ENCODE measurements around the gene FAM193B. TPM values are rescaled to one million over a fixed set of nuclear protein-coding genes. Genes with fewer than 3 reads are reported as not detected.

Gene FAM193B
- total and polyA plus RNA-seq, 2 of the 13 experiments (the other 11 are each of a cell fraction or from before 2014, with no cell fraction given) = 21.2 to 40.9 TPM

DNA sequence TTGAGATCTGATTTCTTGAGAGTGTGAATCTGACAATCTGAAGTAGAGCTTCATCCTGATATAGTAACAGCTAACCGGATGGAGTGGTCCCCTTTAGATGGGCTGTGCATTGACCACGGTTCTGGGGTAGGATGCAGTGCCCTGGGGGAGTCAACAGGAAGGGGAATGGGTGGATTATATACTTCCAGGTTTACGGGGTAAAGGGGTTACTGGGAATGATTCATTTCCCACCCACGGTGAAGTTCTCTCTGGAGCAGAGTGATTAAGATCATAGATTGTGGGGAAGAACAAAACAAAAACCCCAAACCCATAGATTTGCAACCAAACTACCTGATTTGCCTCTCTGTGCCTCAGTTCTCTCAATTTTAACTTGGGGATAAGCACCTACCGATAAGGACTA lies 44.1 kb upstream of the FAM193B start:
- intact Hi-C loops (cut with micrococcal nuclease; ENCODE audit: unreplicated experiment) (no loop called here), in situ Hi-C loops (cut with HindIII; ENCODE audit: extremely low pct_ligation_motif_present, low pct_unique_long_range_greater_than_20kb) (no loop called here)
- no peaks in the 10 kb centered on the region for H3K9me3 ChIP-seq (ENCODE audit: low read length)
- no peak for DNase-seq (ENCODE audit: low spot score)
- BruUV-seq (replicated peaks) = no TSS peak
- H3K27ac ChIP-seq (ENCODE audit: extremely low read length, insufficient read depth, low read length) = no peak overlapping the region
- TF ChIP-seq FOXM1 (CRISPR knock-in tag; IDR thresholded peaks at IDR 0.05) (no peak), POLR2G (IDR thresholded peaks at IDR 0.05; ENCODE audit: low read depth, low read length) (peak; percentile 35; the same call in 1 of the 2 replicates), SRSF1 (optimal IDR thresholded peaks at IDR 0.05; ENCODE audit: low read depth, low read length) (no peak)
- no peak overlapping the region for H3K4me3 ChIP-seq (replicated peaks in 1 of 3; ENCODE audit: insufficient read depth in 1 of 3, low read depth in 2 of 3, low read length in 3 of 3)
- FAIRE-seq = no peak
- H3K4me1 ChIP-seq (ENCODE audit: insufficient read depth, low read length) = peaks cover 34% of the 10 kb centered on the region
- peaks cover 21 to 32% of the 10 kb centered on the region in 2 experiments for H3K36me3 ChIP-seq (replicated peaks in 1 of 2; ENCODE audit: control insufficient read depth in 1 of 2, insufficient read depth in 2 of 2, low read length in 2 of 2)
- no peak for ATAC-seq
- 39% methylated on average over 5 of the region's 5 CpGs for WGBS (ENCODE audit: low lambda C conversion rate)
- no peak overlapping the region for H3K9ac ChIP-seq (ENCODE audit: insufficient read depth, low read depth, low read length)
- no peaks in the 10 kb centered on the region for H3K27me3 ChIP-seq (ENCODE audit: control insufficient read depth in 1 of 2, insufficient read depth in 2 of 2, low read length in 2 of 2)
- H2AFZ ChIP-seq (ENCODE audit: low read length) = no peak overlapping the region
- ChIA-PET CTCF (ENCODE audit: low intra/inter-chr PET ratio, low total read pairs) (no interaction called here), POLR2A (no interaction called here)
- no peaks in the 10 kb centered on the region for H4K20me1 ChIP-seq (ENCODE audit: insufficient read depth, low read length)
- H3K4me2 ChIP-seq (ENCODE audit: low read depth, low read length) = peak overlapping the region; percentile 87
- peaks cover 11% of the 10 kb centered on the region for H3K79me2 ChIP-seq (ENCODE audit: insufficient read depth, low read length)

DNA sequence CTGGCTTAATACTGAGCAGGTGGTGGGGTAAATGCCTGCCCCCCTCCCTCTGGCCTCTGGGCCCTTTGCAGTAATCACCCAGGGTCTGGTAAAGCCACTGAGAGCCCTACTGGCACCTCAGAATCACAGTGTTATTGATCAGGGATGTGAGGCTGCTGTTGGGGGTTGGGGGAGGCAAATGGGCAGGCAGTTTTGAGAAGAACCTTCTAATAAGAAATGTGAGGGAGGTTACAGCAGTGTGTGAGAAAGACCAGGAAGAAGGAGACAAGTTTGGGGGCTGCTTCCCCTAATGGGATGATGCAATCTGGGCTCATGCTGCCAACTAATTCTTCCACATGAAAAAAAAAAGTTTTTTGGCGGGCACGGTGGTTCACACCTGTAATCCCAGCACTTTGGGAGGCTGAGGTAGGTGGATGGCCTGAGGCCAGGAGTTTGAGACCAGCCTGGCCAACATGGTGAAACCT lies 42.4 kb upstream of the FAM193B start:
- no peaks in the 10 kb centered on the region for H4K20me1 ChIP-seq (ENCODE audit: insufficient read depth, low read length)
- no peak overlapping the region for H3K27ac ChIP-seq (ENCODE audit: extremely low read length, insufficient read depth, low read length)
- FAIRE-seq (no peak), ATAC-seq (no peak), DNase-seq (ENCODE audit: low spot score) (no peak)
- intact Hi-C loops (cut with micrococcal nuclease; ENCODE audit: unreplicated experiment) = no loop called here
- CTCF ChIA-PET (ENCODE audit: low intra/inter-chr PET ratio, low total read pairs) = no interaction called here
- H3K27me3 ChIP-seq (ENCODE audit: control insufficient read depth in 1 of 2, insufficient read depth in 2 of 2, low read length in 2 of 2) = no peaks in the 10 kb centered on the region; a peak in 1 of 5 replicates
- peaks cover 25% of the 10 kb centered on the region for H3K79me2 ChIP-seq (ENCODE audit: insufficient read depth, low read length)
- no peak overlapping the region for H3K9ac ChIP-seq (ENCODE audit: insufficient read depth, low read depth, low read length)
- H3K4me2 ChIP-seq (ENCODE audit: low read depth, low read length) = no peak overlapping the region
- WGBS (ENCODE audit: low lambda C conversion rate) = 98% methylated on average over 2 of the region's 2 CpGs
- TF ChIP-seq POLR2A (IDR thresholded peaks at IDR 0.05; ENCODE audit: insufficient read depth in 1 of 2, low read depth in 2 of 2, low read length in 2 of 2) (0 out of 4 replicates have a peak, but pooled peaks of 1 of the 2 experiments have one; percentile 14), CCAR2 (optimal IDR thresholded peaks at IDR 0.05; ENCODE audit: low read depth, low read length) (no peak), ZSCAN22 (CRISPR knock-in tag; IDR thresholded peaks at IDR 0.05) (no peak), ZNF776 (CRISPR knock-in tag; IDR thresholded peaks at IDR 0.05) (no peak), ZNF761 (CRISPR knock-in tag; conservative IDR thresholded peaks at IDR 0.05) (no peak), ZNF343 (CRISPR knock-in tag; IDR thresholded peaks at IDR 0.05) (no peak), ATF7 (IDR thresholded peaks at IDR 0.05) (0 out of 2 replicates have a peak, but pooled peaks have one; percentile 17), ATF7 (CRISPR knock-in tag; IDR thresholded peaks at IDR 0.05) (no peak), ZNF605 (CRISPR knock-in tag; IDR thresholded peaks at IDR 0.05) (no peak), AFF4 (CRISPR knock-in tag; IDR thresholded peaks at IDR 0.05) (no peak)
- TF ChIP-seq, protein P1, sequence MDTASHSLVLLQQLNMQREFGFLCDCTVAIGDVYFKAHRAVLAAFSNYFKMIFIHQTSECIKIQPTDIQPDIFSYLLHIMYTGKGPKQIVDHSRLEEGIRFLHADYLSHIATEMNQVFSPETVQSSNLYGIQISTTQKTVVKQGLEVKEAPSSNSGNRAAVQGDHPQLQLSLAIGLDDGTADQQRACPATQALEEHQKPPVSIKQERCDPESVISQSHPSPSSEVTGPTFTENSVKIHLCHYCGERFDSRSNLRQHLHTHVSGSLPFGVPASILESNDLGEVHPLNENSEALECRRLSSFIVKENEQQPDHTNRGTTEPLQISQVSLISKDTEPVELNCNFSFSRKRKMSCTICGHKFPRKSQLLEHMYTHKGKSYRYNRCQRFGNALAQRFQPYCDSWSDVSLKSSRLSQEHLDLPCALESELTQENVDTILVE (CRISPR knock-in tag; IDR thresholded peaks at IDR 0.05) = no peak
- in situ Hi-C loops (cut with HindIII; ENCODE audit: extremely low pct_ligation_motif_present, low pct_unique_long_range_greater_than_20kb) = no loop called here
- BruUV-seq (replicated peaks) = no TSS peak
- H2AFZ ChIP-seq (ENCODE audit: low read length) = no peak overlapping the region
- POLR2A ChIA-PET = no interaction called here
- peaks cover 24 to 34% of the 10 kb centered on the region in 2 experiments for H3K36me3 ChIP-seq (replicated peaks in 1 of 2; ENCODE audit: control insufficient read depth in 1 of 2, insufficient read depth in 2 of 2, low read length in 2 of 2)
- peaks cover 39% of the 10 kb centered on the region for H3K4me1 ChIP-seq (ENCODE audit: insufficient read depth, low read length)
- no peak overlapping the region for H3K4me3 ChIP-seq (replicated peaks in 1 of 3; ENCODE audit: insufficient read depth in 1 of 3, low read depth in 2 of 3, low read length in 3 of 3)
- no peaks in the 10 kb centered on the region for H3K9me3 ChIP-seq (ENCODE audit: low read length)
